ENCODE data around the gene MALRD1. TPM values are rescaled to one million over a fixed set of nuclear protein-coding genes. Genes with fewer than 3 reads are reported as not detected.

MALRD1 gene
- total RNA-seq, 5 donors from 2014 or later (not counting 1 experiment from before 2014, with no cell fraction given): 0.32 TPM; not detected in 4

GRCh38 chr10:19772972-19773371, 724.4 kb downstream of the MALRD1 start:
- Histone ChIP-seq H3K4me1 (ENCODE audit: control insufficient read depth in 1 of 2, extremely low read depth in 1 of 2, insufficient read depth in 2 of 2, low read length in 2 of 2) (no peaks in the 10 kb centered on the region), H3K9me3 (no peaks in the 10 kb centered on the region), H3K4me3 (ENCODE audit: control insufficient read depth in 1 of 2, extremely low read depth in 1 of 2, low read length in 1 of 2) (no peak overlapping the region), H3K36me3 (ENCODE audit: control insufficient read depth in 2 of 2, extremely low read depth in 1 of 2, insufficient read depth in 1 of 2, low read length in 1 of 2) (no peaks in the 10 kb centered on the region), H3K27ac (ENCODE audit: low read length) (no peak overlapping the region), H3K27me3 (replicated peaks in 1 of 2; ENCODE audit: control insufficient read depth in 2 of 2, extremely low read depth in 1 of 2, insufficient read depth in 2 of 2, low read length in 1 of 2) (no peaks in the 10 kb centered on the region)
- ChIA-PET CTCF (interaction anchor here in 1 of 2 donors (0.6 kb wide), 1 partner anchor 1522 kb away, joined by 3 read pairs; no protein-coding TSS in a partner anchor), POLR2A (no interaction called here)
- no peak overlapping the region for H3K4me3 Mint-ChIP-seq
- no CpG with 5 or more reads among the region's 2 CpGs for WGBS (ENCODE audit: insufficient coverage)
- no peaks in the 10 kb centered on the region for H3K4me1 Mint-ChIP-seq
- H3K9me3 Mint-ChIP-seq: peaks cover 3 to 6% (median 4%) of the 10 kb centered on the region in 3 donors
- no peaks in the 10 kb centered on the region for H3K36me3 Mint-ChIP-seq
- no peaks in the 10 kb centered on the region for H3K27me3 Mint-ChIP-seq
- ATAC-seq (replicated peaks in 1 of 4) (no peak), DNase-seq (no peak)
- no peak overlapping the region for H3K27ac Mint-ChIP-seq

- no peaks in the 10 kb centered on the region for H3K4me1 Mint-ChIP-seq
- no peak for DNase-seq
- H3K4me1 ChIP-seq (ENCODE audit: control insufficient read depth in 1 of 2, extremely low read depth in 1 of 2, insufficient read depth in 2 of 2, low read length in 2 of 2): no peaks in the 10 kb centered on the region
- no peak overlapping the region for H3K27ac ChIP-seq (ENCODE audit: low read length)
- no peak overlapping the region for H3K4me3 ChIP-seq (ENCODE audit: control insufficient read depth in 1 of 2, extremely low read depth in 1 of 2, low read length in 1 of 2)
- no peaks in the 10 kb centered on the region for H3K36me3 ChIP-seq (ENCODE audit: control insufficient read depth in 2 of 2, extremely low read depth in 1 of 2, insufficient read depth in 1 of 2, low read length in 1 of 2)
- H3K4me3 Mint-ChIP-seq: no peak overlapping the region
- H3K9me3 Mint-ChIP-seq: peaks cover 3 to 5% (median 4%) of the 10 kb centered on the region in 3 donors
- no peaks in the 10 kb centered on the region for H3K27me3 Mint-ChIP-seq
- ChIA-PET POLR2A (no interaction called here), CTCF (no interaction called here)
- no peaks in the 10 kb centered on the region for H3K9me3 ChIP-seq
- H3K36me3 Mint-ChIP-seq: no peaks in the 10 kb centered on the region
- H3K27ac Mint-ChIP-seq: no peak overlapping the region
- H3K27me3 ChIP-seq (replicated peaks in 1 of 2; ENCODE audit: control insufficient read depth in 2 of 2, extremely low read depth in 1 of 2, insufficient read depth in 2 of 2, low read length in 1 of 2): no peaks in the 10 kb centered on the region
- WGBS (ENCODE audit: insufficient coverage): 17% methylated on average over 1 of the region's 2 CpGs
- ATAC-seq (replicated peaks in 1 of 4): no peak
Measured at GRCh38 chr10:19775296-19775695, 726.7 kb downstream of the MALRD1 start.

- Histone ChIP-seq H3K4me1 (ENCODE audit: control insufficient read depth in 1 of 2, extremely low read depth in 1 of 2, insufficient read depth in 2 of 2, low read length in 2 of 2) (no peaks in the 10 kb centered on the region), H3K36me3 (ENCODE audit: control insufficient read depth in 2 of 2, extremely low read depth in 1 of 2, insufficient read depth in 1 of 2, low read length in 1 of 2) (no peaks in the 10 kb centered on the region), H3K9me3 (no peaks in the 10 kb centered on the region), H3K4me3 (ENCODE audit: control insufficient read depth in 1 of 2, extremely low read depth in 1 of 2, low read length in 1 of 2) (no peak overlapping the region), H3K27me3 (replicated peaks in 1 of 2; ENCODE audit: control insufficient read depth in 2 of 2, extremely low read depth in 1 of 2, insufficient read depth in 2 of 2, low read length in 1 of 2) (no peaks in the 10 kb centered on the region), H3K27ac (ENCODE audit: low read length) (no peak overlapping the region)
- no CpG with 5 or more reads among the region's 2 CpGs for WGBS (ENCODE audit: insufficient coverage)
- no peaks in the 10 kb centered on the region for H3K4me1 Mint-ChIP-seq
- POLR2A ChIA-PET: no interaction called here
- no peak for DNase-seq
- no peak overlapping the region for H3K27ac Mint-ChIP-seq
- no peaks in the 10 kb centered on the region for H3K27me3 Mint-ChIP-seq
- ATAC-seq (replicated peaks in 1 of 4): no peak
- no peak overlapping the region for H3K4me3 Mint-ChIP-seq
- H3K36me3 Mint-ChIP-seq: no peaks in the 10 kb centered on the region
- H3K9me3 Mint-ChIP-seq: peaks cover 2 to 9% (median 5%) of the 10 kb centered on the region in 3 donors
- CTCF ChIA-PET: no interaction called here
Measured at GRCh38 chr10:19777806-19778205, 729.2 kb downstream of the MALRD1 start.

GRCh38 chr10:19778996-19779395, 730.4 kb downstream of the MALRD1 start:
- H3K4me1 Mint-ChIP-seq: no peaks in the 10 kb centered on the region
- H3K36me3 ChIP-seq (ENCODE audit: control insufficient read depth in 2 of 2, extremely low read depth in 1 of 2, insufficient read depth in 1 of 2, low read length in 1 of 2): no peaks in the 10 kb centered on the region
- no peak overlapping the region for H3K27ac Mint-ChIP-seq
- DNase-seq (no peak), ATAC-seq (replicated peaks in 1 of 4) (no peak)
- H3K27me3 ChIP-seq (replicated peaks in 1 of 2; ENCODE audit: control insufficient read depth in 2 of 2, extremely low read depth in 1 of 2, insufficient read depth in 2 of 2, low read length in 1 of 2): no peaks in the 10 kb centered on the region
- no peaks in the 10 kb centered on the region for H3K36me3 Mint-ChIP-seq
- ChIA-PET POLR2A (no interaction called here), CTCF (no interaction called here)
- no peaks in the 10 kb centered on the region for H3K27me3 Mint-ChIP-seq
- peaks cover under 1 to 9% (median 2%) of the 10 kb centered on the region in 3 donors for H3K9me3 Mint-ChIP-seq
- no peak overlapping the region for H3K4me3 Mint-ChIP-seq
- no peak overlapping the region for H3K4me3 ChIP-seq (ENCODE audit: control insufficient read depth in 1 of 2, extremely low read depth in 1 of 2, low read length in 1 of 2)
- H3K27ac ChIP-seq (ENCODE audit: low read length): no peak overlapping the region
- H3K4me1 ChIP-seq (ENCODE audit: control insufficient read depth in 1 of 2, extremely low read depth in 1 of 2, insufficient read depth in 2 of 2, low read length in 2 of 2): no peaks in the 10 kb centered on the region
- WGBS (ENCODE audit: insufficient coverage): no CpG with 5 or more reads among the region's 2 CpGs
- H3K9me3 ChIP-seq: no peaks in the 10 kb centered on the region

GRCh38 chr10:19782430-19783089, 734.0 kb downstream of the MALRD1 start:
- Histone ChIP-seq H3K27ac (ENCODE audit: low read length) (no peak overlapping the region), H3K9me3 (no peaks in the 10 kb centered on the region), H3K36me3 (ENCODE audit: control insufficient read depth in 2 of 2, extremely low read depth in 1 of 2, insufficient read depth in 1 of 2, low read length in 1 of 2) (no peaks in the 10 kb centered on the region), H3K4me3 (ENCODE audit: control insufficient read depth in 1 of 2, extremely low read depth in 1 of 2, low read length in 1 of 2) (no peak overlapping the region), H3K4me1 (ENCODE audit: control insufficient read depth in 1 of 2, extremely low read depth in 1 of 2, insufficient read depth in 2 of 2, low read length in 2 of 2) (no peaks in the 10 kb centered on the region), H3K27me3 (replicated peaks in 1 of 2; ENCODE audit: control insufficient read depth in 2 of 2, extremely low read depth in 1 of 2, insufficient read depth in 2 of 2, low read length in 1 of 2) (no peaks in the 10 kb centered on the region)
- Mint-ChIP-seq H3K36me3 (no peaks in the 10 kb centered on the region), H3K4me1 (no peaks in the 10 kb centered on the region), H3K27me3 (no peaks in the 10 kb centered on the region), H3K4me3 (no peak overlapping the region), H3K27ac (no peak overlapping the region), H3K9me3 (peaks cover 0 to 11% (median 2%) of the 10 kb centered on the region in 3 donors)
- POLR2A ChIA-PET: no interaction called here
- no peak for ATAC-seq (replicated peaks in 1 of 4)
- CTCF ChIA-PET: no interaction called here
- 4% methylated on average over 2 of the region's 6 CpGs for WGBS (ENCODE audit: insufficient coverage)
- DNase-seq: no peak

- no peaks in the 10 kb centered on the region for H3K4me1 Mint-ChIP-seq
- DNase-seq (no peak), ATAC-seq (replicated peaks in 1 of 4) (no peak)
- no peak overlapping the region for H3K4me3 ChIP-seq (ENCODE audit: control insufficient read depth in 1 of 2, extremely low read depth in 1 of 2, low read length in 1 of 2)
- no peaks in the 10 kb centered on the region for H3K36me3 ChIP-seq (ENCODE audit: control insufficient read depth in 2 of 2, extremely low read depth in 1 of 2, insufficient read depth in 1 of 2, low read length in 1 of 2)
- no peak overlapping the region for H3K27ac ChIP-seq (ENCODE audit: low read length)
- no peaks in the 10 kb centered on the region for H3K4me1 ChIP-seq (ENCODE audit: control insufficient read depth in 1 of 2, extremely low read depth in 1 of 2, insufficient read depth in 2 of 2, low read length in 2 of 2)
- no peaks in the 10 kb centered on the region for H3K9me3 ChIP-seq
- CTCF ChIA-PET: interaction anchor here in 1 of 2 donors (0.7 kb wide), 1 partner anchor 176 kb away, joined by 3 read pairs; no protein-coding TSS in a partner anchor
- no peak overlapping the region for H3K4me3 Mint-ChIP-seq
- H3K27me3 ChIP-seq (replicated peaks in 1 of 2; ENCODE audit: control insufficient read depth in 2 of 2, extremely low read depth in 1 of 2, insufficient read depth in 2 of 2, low read length in 1 of 2): no peaks in the 10 kb centered on the region
- peaks cover 0 to 11% (median 2%) of the 10 kb centered on the region in 3 donors for H3K9me3 Mint-ChIP-seq
- H3K27me3 Mint-ChIP-seq: no peaks in the 10 kb centered on the region
- POLR2A ChIA-PET: interaction anchor here in 1 of 2 donors (0.6 kb wide), 1 partner anchor 9 kb away, joined by 4 read pairs; no protein-coding TSS in a partner anchor
- H3K27ac Mint-ChIP-seq: no peak overlapping the region
- H3K36me3 Mint-ChIP-seq: no peaks in the 10 kb centered on the region
- no CpG with 5 or more reads among the region's 4 CpGs for WGBS (ENCODE audit: insufficient coverage)
Measured at GRCh38 chr10:19783721-19784120, 735.1 kb downstream of the MALRD1 start.
